Activated naive CD8-positive, alpha-beta T cell (primary cell): ENCODE data around the gene SH3YL1.

Experiments used
- H3K27ac Mint-ChIP-seq: one replicate; pipeline ENCODE4 v1.8.0; 2021; ENCODE audit warnings: mixed read lengths
- H3K27me3 Mint-ChIP-seq: one replicate; pipeline ENCODE4 v1.8.0; 2021; ENCODE audit warnings: mixed read lengths
- H3K36me3 Mint-ChIP-seq: one replicate; pipeline ENCODE4 v1.8.0; 2021; ENCODE audit warnings: mixed read lengths
- H3K4me1 Mint-ChIP-seq: one replicate; pipeline ENCODE4 v1.8.0; 2021; ENCODE audit warnings: low read depth, mixed read lengths
- H3K4me3 Mint-ChIP-seq: one replicate; pipeline ENCODE4 v1.8.0; 2021; ENCODE audit warnings: mild to moderate bottlenecking, mixed read lengths
- H3K9me3 Mint-ChIP-seq: one replicate; pipeline ENCODE4 v1.8.0; 2021; ENCODE audit warnings: low read depth, mixed read lengths

The SH3YL1 gene

GRCh38 chr2:271917-272316, 8.1 kb upstream of the SH3YL1 start:
- Mint-ChIP-seq H3K9me3 (no peaks in the 10 kb centered on the region), H3K27me3 (no peaks in the 10 kb centered on the region), H3K36me3 (peaks cover 8% of the 10 kb centered on the region), H3K4me3 (no peak overlapping the region), H3K4me1 (peaks cover 58% of the 10 kb centered on the region), H3K27ac (no peak overlapping the region)

GRCh38 chr2:270861-271260, 7.0 kb upstream of the SH3YL1 start:
- no peak overlapping the region for H3K4me3 Mint-ChIP-seq

GRCh38 chr2:269356-270030, 5.7 kb upstream of the SH3YL1 start:
- H3K27me3 Mint-ChIP-seq = no peaks in the 10 kb centered on the region
- peaks cover 5% of the 10 kb centered on the region for H3K36me3 Mint-ChIP-seq
- H3K27ac Mint-ChIP-seq = peak overlapping the region; percentile 11
- H3K4me1 Mint-ChIP-seq = peaks cover 70% of the 10 kb centered on the region
- H3K4me3 Mint-ChIP-seq = no peak overlapping the region
- no peaks in the 10 kb centered on the region for H3K9me3 Mint-ChIP-seq

More at GRCh38 chr2:270861-271260, 7.0 kb upstream of the SH3YL1 start:
- peaks cover 6% of the 10 kb centered on the region for H3K36me3 Mint-ChIP-seq
- no peaks in the 10 kb centered on the region for H3K9me3 Mint-ChIP-seq
- H3K27me3 Mint-ChIP-seq = no peaks in the 10 kb centered on the region
- no peak overlapping the region for H3K27ac Mint-ChIP-seq
- peaks cover 68% of the 10 kb centered on the region for H3K4me1 Mint-ChIP-seq

GRCh38 chr2:268323-268722, 4.5 kb upstream of the SH3YL1 start:
- H3K27me3 Mint-ChIP-seq = no peaks in the 10 kb centered on the region
- peak overlapping the region; percentile 51 for H3K27ac Mint-ChIP-seq
- H3K4me1 Mint-ChIP-seq = peaks cover 66% of the 10 kb centered on the region
- H3K36me3 Mint-ChIP-seq = peaks cover 4% of the 10 kb centered on the region
- no peaks in the 10 kb centered on the region for H3K9me3 Mint-ChIP-seq
- no peak overlapping the region for H3K4me3 Mint-ChIP-seq

GRCh38 chr2:264493-265468, 949 bp upstream of the SH3YL1 start, which contains the start of gene ACP1:
TSS of gene ACP1 (plus strand) at chr2:264947. CDS start at chr2:264965, 18 bp downstream.
- Mint-ChIP-seq H3K9me3 (no peaks in the 10 kb centered on the region), H3K36me3 (peaks cover 13% of the 10 kb centered on the region), H3K4me3 (peak within 1 kb of the TSS; percentile 93), H3K27ac (peak within 1 kb of the TSS; percentile 93), H3K4me1 (peaks cover 55% of the 10 kb centered on the region), H3K27me3 (no peaks in the 10 kb centered on the region)

- Mint-ChIP-seq H3K9me3 (peaks cover 3% of the 10 kb centered on the region), H3K4me3 (peak overlapping the region; percentile 77), H3K27ac (peak overlapping the region; percentile 54), H3K36me3 (peaks cover 18% of the 10 kb centered on the region), H3K27me3 (no peaks in the 10 kb centered on the region), H3K4me1 (peaks cover 40% of the 10 kb centered on the region)
These were observed 652 bp downstream of the SH3YL1 start for GRCh38 chr2:263022-263738.

GRCh38 chr2:262117-262516, 1.7 kb downstream of the SH3YL1 start:
- H3K4me1 Mint-ChIP-seq = peaks cover 32% of the 10 kb centered on the region
- peaks cover 9% of the 10 kb centered on the region for H3K9me3 Mint-ChIP-seq
- H3K4me3 Mint-ChIP-seq = peak overlapping the region; percentile 77
- peak overlapping the region; percentile 61 for H3K27ac Mint-ChIP-seq
- H3K27me3 Mint-ChIP-seq = no peaks in the 10 kb centered on the region
- H3K36me3 Mint-ChIP-seq = peaks cover 23% of the 10 kb centered on the region

GRCh38 chr2:260507-261161, 3.2 kb downstream of the SH3YL1 start:
- Mint-ChIP-seq H3K4me1 (peaks cover 17% of the 10 kb centered on the region), H3K36me3 (peaks cover 20% of the 10 kb centered on the region), H3K4me3 (no peak overlapping the region), H3K27me3 (no peaks in the 10 kb centered on the region), H3K9me3 (peaks cover 9% of the 10 kb centered on the region), H3K27ac (no peak overlapping the region)

- Mint-ChIP-seq H3K9me3 (peaks cover 9% of the 10 kb centered on the region), H3K36me3 (peaks cover 20% of the 10 kb centered on the region), H3K4me3 (no peak overlapping the region), H3K27me3 (no peaks in the 10 kb centered on the region), H3K27ac (no peak overlapping the region), H3K4me1 (peaks cover 15% of the 10 kb centered on the region)
These were observed 4.0 kb downstream of the SH3YL1 start for GRCh38 chr2:259789-260331.

GRCh38 chr2:258933-259332, 4.9 kb downstream of the SH3YL1 start:
- Mint-ChIP-seq H3K36me3 (peaks cover 20% of the 10 kb centered on the region), H3K27ac (no peak overlapping the region), H3K4me1 (peaks cover 15% of the 10 kb centered on the region), H3K4me3 (no peak overlapping the region), H3K27me3 (no peaks in the 10 kb centered on the region), H3K9me3 (peaks cover 9% of the 10 kb centered on the region)

GRCh38 chr2:257842-258241, 6.0 kb downstream of the SH3YL1 start:
- Mint-ChIP-seq H3K9me3 (peaks cover 9% of the 10 kb centered on the region), H3K4me3 (no peak overlapping the region), H3K36me3 (peaks cover 20% of the 10 kb centered on the region), H3K27ac (no peak overlapping the region), H3K27me3 (no peaks in the 10 kb centered on the region), H3K4me1 (peaks cover 9% of the 10 kb centered on the region)

- Mint-ChIP-seq H3K4me3 (no peak overlapping the region), H3K36me3 (peaks cover 20% of the 10 kb centered on the region), H3K4me1 (peaks cover 5% of the 10 kb centered on the region), H3K9me3 (peaks cover 9% of the 10 kb centered on the region), H3K27ac (no peak overlapping the region), H3K27me3 (no peaks in the 10 kb centered on the region)
These were observed 6.4 kb downstream of the SH3YL1 start for GRCh38 chr2:257429-257828.

GRCh38 chr2:256094-256493, 7.7 kb downstream of the SH3YL1 start:
- Mint-ChIP-seq H3K27me3 (no peaks in the 10 kb centered on the region), H3K9me3 (peaks cover 9% of the 10 kb centered on the region), H3K36me3 (peaks cover 23% of the 10 kb centered on the region), H3K27ac (no peak overlapping the region), H3K4me3 (no peak overlapping the region), H3K4me1 (no peaks in the 10 kb centered on the region)

GRCh38 chr2:255195-255594, 8.6 kb downstream of the SH3YL1 start:
- Mint-ChIP-seq H3K9me3 (peaks cover 9% of the 10 kb centered on the region), H3K27ac (no peak overlapping the region), H3K36me3 (peaks cover 18% of the 10 kb centered on the region), H3K4me3 (no peak overlapping the region), H3K4me1 (no peaks in the 10 kb centered on the region), H3K27me3 (no peaks in the 10 kb centered on the region)
